ENCODE measurements around the gene SEMA3C.

Gene SEMA3C

GRCh38 chr7:80733333-80733915 is 185.4 kb downstream of the SEMA3C start:
- DNase-seq, result no peak

GRCh38 chr7:80732630-80733029 is 186.2 kb downstream of the SEMA3C start:
- DNase-seq, result peak in 1 of 2 donors; percentile 6

GRCh38 chr7:80731281-80731680 is 187.6 kb downstream of the SEMA3C start:
- DNase-seq, result peak; percentile 38 to 39

GRCh38 chr7:80729591-80730320 is 189.1 kb downstream of the SEMA3C start:
- no peak for DNase-seq

GRCh38 chr7:80726666-80727065 is 192.2 kb downstream of the SEMA3C start:
- peak; percentile 37 to 58 for DNase-seq

- peak in 1 of 2 donors; percentile 10 for DNase-seq
These were observed 193.7 kb downstream of the SEMA3C start for GRCh38 chr7:80725181-80725611.

- DNase-seq, result no peak
These were observed 194.5 kb downstream of the SEMA3C start for GRCh38 chr7:80724249-80724871.

- DNase-seq, result peak; percentile 91 to 94
These were observed 196.1 kb downstream of the SEMA3C start for GRCh38 chr7:80722616-80723195.

- DNase-seq, result peak; percentile 90 to 93
These were observed 196.8 kb downstream of the SEMA3C start for GRCh38 chr7:80721883-80722615.

- no peak for DNase-seq
These were observed 198.7 kb downstream of the SEMA3C start for GRCh38 chr7:80720146-80720545.

GRCh38 chr7:80719261-80719660 is 199.6 kb downstream of the SEMA3C start:
- DNase-seq, result no peak

GRCh38 chr7:80711531-80711930 is 207.3 kb downstream of the SEMA3C start:
- peak; percentile 70 to 83 for DNase-seq

- peak; percentile 44 to 83 for DNase-seq
These were observed 210.7 kb downstream of the SEMA3C start for GRCh38 chr7:80708123-80708522.

GRCh38 chr7:80707318-80707717 is 211.5 kb downstream of the SEMA3C start:
- peak in 1 of 2 donors; percentile 3 for DNase-seq

GRCh38 chr7:80705130-80705781 is 213.6 kb downstream of the SEMA3C start:
- peak in 1 of 2 donors; percentile 2 for DNase-seq

- no peak for DNase-seq
These were observed 215.6 kb downstream of the SEMA3C start for GRCh38 chr7:80703272-80703671.

- peak; percentile 88 to 91 for DNase-seq
These were observed 219.1 kb downstream of the SEMA3C start for GRCh38 chr7:80699721-80700256.

- peak; percentile 62 to 88 for DNase-seq
These were observed 219.7 kb downstream of the SEMA3C start for GRCh38 chr7:80699045-80699638.

Measured in inflammatory macrophage (primary cell).